H1 (cell line): Measurements from ENCODE around the gene FXR2. TPM values are rescaled to one million over a fixed set of nuclear protein-coding genes. Genes with fewer than 3 reads are reported as not detected.

ENCODE experiments used
- SAP30 ChIP-seq: fragments of 300-600 bp; sonication (generic); IDR thresholded peaks from 2 replicates; pipeline ENCODE4 v1.7.1; 2012; ENCODE audit warnings: low read length, moderate library complexity, mild to moderate bottlenecking, inconsistent platforms; ENCODE audit not compliant: insufficient read depth, insufficient replicate concordance
- polyA plus RNA-seq, 7 experiments: library from polyadenylated mRNA; depleted of rRNA in 3 of 7; stranded (reverse) in 5 of 7; unstranded in 2 of 7; fragments of >200 nt in 5 of 7; fragments of 200-250 nt in 2 of 7; gene quantifications; 1 replicate in 5 of 7; 2 replicates in 1 of 7; 4 replicates in 1 of 7; pipeline versions ENCODE4 v1.2.1 to v1.2.3, GENCODE V29; 2011 to 2013; ENCODE audit warnings: missing spikeins in 2 of 7, mixed read lengths in 2 of 7
- total RNA-seq: library from RNA; stranded (reverse); fragmentation: NEBNext Ultra II Directional; extraction: Animal tissue kit (Norgen Biotek cat#: 25700); gene quantifications from 2 replicates; pipeline ENCODE4 v1.2.1, GENCODE V29; 2021

FXR2 gene
- total and polyA plus RNA-seq, 2 of the 8 experiments (the other 6 are each of a cell fraction or from before 2014, with no cell fraction given): 26.2 to 44.0 TPM

- no peak for TF ChIP-seq SAP30
Measured at GRCh38 chr17:7559320-7560171, 55.2 kb downstream of the FXR2 start (continued).
